SK-N-SH (cell line): ENCODE measurements around the gene TMEM44. TPM values are rescaled to one million over a fixed set of nuclear protein-coding genes. Genes with fewer than 3 reads are reported as not detected.

Experiments used
- CTCF ChIA-PET: fragments of 300-600, 350-600 bp; formaldehyde crosslinking; extraction: SDS; loops from one replicate; lab custom pipeline; 2021; lab: Yijun Ruan, JAX
- POLR2A ChIA-PET: fragments of 350-600 bp; sonication (Branson Sonifier 250); formaldehyde crosslinking; extraction: SDS; loops from one replicate; lab custom pipeline; 2020; ENCODE audit warnings: antibody characterized with exemption, inconsistent platforms; lab: Yijun Ruan, JAX
- DNase-seq: peaks from one replicate; pipeline ENCODE4 v3.0.0; 2012
- H2AFZ ChIP-seq: fragments of 200-600 bp; sonication (generic); 2 replicates; pipeline ENCODE4 v1.8.1; 2016; ENCODE audit warnings: antibody characterized with exemption, mild to moderate bottlenecking, low read depth
- H3F3A ChIP-seq: fragments of 200-600 bp; sonication (generic); replicated peaks from 2 replicates; pipeline ENCODE3; 2016; ENCODE audit warnings: antibody characterized with exemption, mild to moderate bottlenecking; ENCODE audit not compliant: insufficient read depth
- H3K27ac ChIP-seq, 2 experiments: fragments of 200-500 bp in 1 of 2; fragments of 200-600 bp in 1 of 2; sonication (Bioruptor generic) in 1 of 2; sonication (generic), shearing (Covaris generic) in 1 of 2; 2 replicates each; pipeline versions ENCODE4 v1.5.1 to v1.6.1; 2014 to 2016; ENCODE audit warnings: low read depth in 2 of 2, inconsistent platforms in 1 of 2, low read length in 1 of 2, mild to moderate bottlenecking in 1 of 2, mixed read lengths in 1 of 2
- H3K27me3 ChIP-seq: fragments of 200-600 bp; sonication (generic), shearing (Covaris generic); 2 replicates; pipeline ENCODE4 v1.6.1; 2016; ENCODE audit warnings: mixed run types; ENCODE audit not compliant: insufficient read depth
- H3K36me3 ChIP-seq, 2 experiments: fragments of 200-500 bp in 1 of 2; fragments of 200-600 bp in 1 of 2; sonication (Bioruptor generic) in 1 of 2; sonication (generic) in 1 of 2; replicated peaks in 1 of 2; 2 replicates each; pipeline versions ENCODE3 to v1.5.1; 2014 to 2016; ENCODE audit warnings: low read length in 1 of 2, mild to moderate bottlenecking in 1 of 2; ENCODE audit not compliant: insufficient read depth in 2 of 2, control insufficient read depth in 1 of 2
- H3K4me1 ChIP-seq, 2 experiments: fragments of 200-500 bp in 1 of 2; fragments of 200-600 bp in 1 of 2; sonication (Bioruptor generic) in 1 of 2; sonication (generic), shearing (Covaris generic) in 1 of 2; 2 replicates each; pipeline versions ENCODE4 v1.5.1 to v1.6.1; 2014 to 2016; ENCODE audit warnings: low read depth in 1 of 2, low read length in 1 of 2, mixed run types in 1 of 2; ENCODE audit not compliant: insufficient read depth in 2 of 2, control insufficient read depth in 1 of 2
- H3K4me2 ChIP-seq: fragments of 200-600 bp; sonication (generic), shearing (Covaris generic); 2 replicates; pipeline ENCODE4 v1.6.1; 2017; ENCODE audit warnings: mixed run types
- H3K4me3 ChIP-seq, 2 experiments: fragments of 200-500 bp in 1 of 2; fragments of 200-600 bp in 1 of 2; sonication (Bioruptor generic) in 1 of 2; sonication (generic), shearing (Covaris generic) in 1 of 2; 2 replicates each; pipeline versions ENCODE4 v1.5.1 to v1.8.1; 2014 to 2016; ENCODE audit warnings: low read depth in 2 of 2, inconsistent platforms in 1 of 2, low read length in 1 of 2, mild to moderate bottlenecking in 1 of 2, mixed read lengths in 1 of 2, moderate library complexity in 1 of 2
- H3K79me2 ChIP-seq: fragments of 200-600 bp; sonication (generic); 2 replicates; pipeline ENCODE4 v1.8.1; 2017; ENCODE audit warnings: mild to moderate bottlenecking; ENCODE audit not compliant: insufficient read depth
- H3K9ac ChIP-seq: fragments of 200-600 bp; sonication (generic); 2 replicates; pipeline ENCODE4 v1.6.1; 2017; ENCODE audit warnings: mixed run types
- H3K9me2 ChIP-seq: fragments of 200-600 bp; sonication (generic); 2 replicates; pipeline ENCODE4 v1.6.1; 2017; ENCODE audit warnings: mixed run types
- H3K9me3 ChIP-seq: fragments of 200-600 bp; sonication (generic); 2 replicates; pipeline ENCODE4 v1.6.1; 2017; ENCODE audit warnings: mixed run types, mild to moderate bottlenecking, moderate library complexity
- H4K20me1 ChIP-seq: fragments of 200-600 bp; sonication (generic); 2 replicates; pipeline ENCODE4 v1.6.1; 2017; ENCODE audit warnings: mild to moderate bottlenecking, mixed run types; ENCODE audit not compliant: insufficient read depth
- ELF1 ChIP-seq: IDR thresholded peaks from 2 replicates; pipeline ENCODE4 v1.4.0; 2012
- FOSL2 ChIP-seq: IDR thresholded peaks from 2 replicates; pipeline ENCODE4 v1.4.0; 2012; ENCODE audit warnings: low read depth, mild to moderate bottlenecking, moderate library complexity, borderline replicate concordance
- GATA2 ChIP-seq: sonication (generic); formaldehyde crosslinking; IDR thresholded peaks from 2 replicates; pipeline ENCODE4 v1.5.0; 2020; ENCODE audit warnings: mild to moderate bottlenecking, missing genetic modification reagents
- JUND ChIP-seq: IDR thresholded peaks from 2 replicates; pipeline ENCODE4 v1.4.0; 2012
- RAD21 ChIP-seq: IDR thresholded peaks from 2 replicates; pipeline ENCODE4 v1.6.1; 2012; ENCODE audit warnings: mild to moderate bottlenecking, low read length
- RCOR1 ChIP-seq: fragments of 150-350 bp; IDR thresholded peaks from 2 replicates; pipeline ENCODE4 v1.6.1; 2017; ENCODE audit warnings: antibody characterized with exemption, low read length
- RFX5 ChIP-seq: IDR thresholded peaks from 2 replicates; pipeline ENCODE4 v1.6.1; 2012; ENCODE audit warnings: mild to moderate bottlenecking, improper control_type of control experiment, low read length
- RXRA ChIP-seq: IDR thresholded peaks from 2 replicates; pipeline ENCODE4 v1.4.0; 2012; ENCODE audit warnings: low read depth, mild to moderate bottlenecking, borderline replicate concordance
- SIN3A ChIP-seq: IDR thresholded peaks from 2 replicates; pipeline ENCODE4 v1.6.1; 2012; ENCODE audit warnings: low read depth, mild to moderate bottlenecking, low read length, moderate library complexity, borderline replicate concordance
- YY1 ChIP-seq: IDR thresholded peaks from 2 replicates; pipeline ENCODE4 v1.4.0; 2012; ENCODE audit warnings: low read depth, mild to moderate bottlenecking
- WGBS: methylation state at CpG from one replicate; pipeline ENCODE4 v1.1.6; 2017; ENCODE audit warnings: low lambda C conversion rate; 5-methylcytosine and 5-hydroxymethylcytosine counted together
- polyA plus RNA-seq, 3 experiments: library from polyadenylated mRNA; depleted of rRNA; stranded (reverse); fragments of >200 nt; gene quantifications; 2 replicates each; pipeline ENCODE4 v1.2.3, GENCODE V29; 2012
- TF ChIP-seq, protein P1 (sequence below): fragments of 150-350 bp; IDR thresholded peaks from 2 replicates; pipeline ENCODE4 v1.6.1; 2016; ENCODE audit warnings: mild to moderate bottlenecking, low read depth, low read length
- TF ChIP-seq, protein P2 (sequence below): IDR thresholded peaks from 2 replicates; pipeline ENCODE4; 2012
- TF ChIP-seq, protein P3 (sequence below): IDR thresholded peaks from 2 replicates; pipeline ENCODE4 v1.6.1; 2012; ENCODE audit warnings: mild to moderate bottlenecking, low read depth, low read length, moderate library complexity
- TF ChIP-seq, protein P4 (sequence below): IDR thresholded peaks from 2 replicates; pipeline ENCODE4 v1.4.0; 2012; ENCODE audit warnings: low read depth, borderline replicate concordance

The TMEM44 gene
- polyA plus RNA-seq, 1 of the 3 experiments (the other 2 are of a cell fraction), result 22.6 TPM

DNA sequence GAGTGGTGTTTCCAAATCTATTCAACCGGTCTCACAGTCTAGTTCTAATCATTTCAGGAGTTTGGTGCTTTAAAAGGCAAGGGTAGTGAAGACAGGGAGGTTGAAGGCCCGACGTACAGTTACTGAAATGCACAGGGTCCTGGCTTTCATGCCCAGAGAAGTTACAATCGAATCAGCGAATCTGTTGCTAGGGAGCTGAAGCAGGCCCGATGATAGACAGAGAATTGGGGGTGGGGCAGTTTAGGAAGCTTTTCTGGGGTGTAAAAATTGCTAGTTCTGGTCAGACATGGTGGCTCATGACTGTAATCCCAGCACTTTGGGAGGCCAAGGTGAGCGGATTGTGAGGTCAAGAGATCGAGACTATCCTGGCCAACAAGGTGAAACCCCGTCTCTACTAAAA is 83.4 kb downstream of the TMEM44 start:
- H3K4me1 ChIP-seq, result peaks cover 0 to 16% of the 10 kb centered on the region in 2 experiments; a peak in 2 of 4 replicates
- H3K79me2 ChIP-seq, result no peaks in the 10 kb centered on the region
- no peak overlapping the region for H3K9ac ChIP-seq
- POLR2A ChIA-PET, result no interaction called here
- TF ChIP-seq RFX5 (no peak), ELF1 (no peak), RCOR1 (no peak), JUND (no peak), RAD21 (no peak), RXRA (no peak), GATA2 (CRISPR knock-in tag) (no peak), FOSL2 (no peak), YY1 (no peak), SIN3A (no peak)
- TF ChIP-seq, protein P1, sequence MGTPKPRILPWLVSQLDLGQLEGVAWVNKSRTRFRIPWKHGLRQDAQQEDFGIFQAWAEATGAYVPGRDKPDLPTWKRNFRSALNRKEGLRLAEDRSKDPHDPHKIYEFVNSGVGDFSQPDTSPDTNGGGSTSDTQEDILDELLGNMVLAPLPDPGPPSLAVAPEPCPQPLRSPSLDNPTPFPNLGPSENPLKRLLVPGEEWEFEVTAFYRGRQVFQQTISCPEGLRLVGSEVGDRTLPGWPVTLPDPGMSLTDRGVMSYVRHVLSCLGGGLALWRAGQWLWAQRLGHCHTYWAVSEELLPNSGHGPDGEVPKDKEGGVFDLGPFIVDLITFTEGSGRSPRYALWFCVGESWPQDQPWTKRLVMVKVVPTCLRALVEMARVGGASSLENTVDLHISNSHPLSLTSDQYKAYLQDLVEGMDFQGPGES, result no peak
- TF ChIP-seq, protein P2, sequence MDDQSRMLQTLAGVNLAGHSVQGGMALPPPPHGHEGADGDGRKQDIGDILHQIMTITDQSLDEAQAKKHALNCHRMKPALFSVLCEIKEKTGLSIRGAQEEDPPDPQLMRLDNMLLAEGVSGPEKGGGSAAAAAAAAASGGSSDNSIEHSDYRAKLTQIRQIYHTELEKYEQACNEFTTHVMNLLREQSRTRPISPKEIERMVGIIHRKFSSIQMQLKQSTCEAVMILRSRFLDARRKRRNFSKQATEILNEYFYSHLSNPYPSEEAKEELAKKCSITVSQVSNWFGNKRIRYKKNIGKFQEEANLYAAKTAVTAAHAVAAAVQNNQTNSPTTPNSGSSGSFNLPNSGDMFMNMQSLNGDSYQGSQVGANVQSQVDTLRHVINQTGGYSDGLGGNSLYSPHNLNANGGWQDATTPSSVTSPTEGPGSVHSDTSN, result no peak
- TF ChIP-seq, protein P3, sequence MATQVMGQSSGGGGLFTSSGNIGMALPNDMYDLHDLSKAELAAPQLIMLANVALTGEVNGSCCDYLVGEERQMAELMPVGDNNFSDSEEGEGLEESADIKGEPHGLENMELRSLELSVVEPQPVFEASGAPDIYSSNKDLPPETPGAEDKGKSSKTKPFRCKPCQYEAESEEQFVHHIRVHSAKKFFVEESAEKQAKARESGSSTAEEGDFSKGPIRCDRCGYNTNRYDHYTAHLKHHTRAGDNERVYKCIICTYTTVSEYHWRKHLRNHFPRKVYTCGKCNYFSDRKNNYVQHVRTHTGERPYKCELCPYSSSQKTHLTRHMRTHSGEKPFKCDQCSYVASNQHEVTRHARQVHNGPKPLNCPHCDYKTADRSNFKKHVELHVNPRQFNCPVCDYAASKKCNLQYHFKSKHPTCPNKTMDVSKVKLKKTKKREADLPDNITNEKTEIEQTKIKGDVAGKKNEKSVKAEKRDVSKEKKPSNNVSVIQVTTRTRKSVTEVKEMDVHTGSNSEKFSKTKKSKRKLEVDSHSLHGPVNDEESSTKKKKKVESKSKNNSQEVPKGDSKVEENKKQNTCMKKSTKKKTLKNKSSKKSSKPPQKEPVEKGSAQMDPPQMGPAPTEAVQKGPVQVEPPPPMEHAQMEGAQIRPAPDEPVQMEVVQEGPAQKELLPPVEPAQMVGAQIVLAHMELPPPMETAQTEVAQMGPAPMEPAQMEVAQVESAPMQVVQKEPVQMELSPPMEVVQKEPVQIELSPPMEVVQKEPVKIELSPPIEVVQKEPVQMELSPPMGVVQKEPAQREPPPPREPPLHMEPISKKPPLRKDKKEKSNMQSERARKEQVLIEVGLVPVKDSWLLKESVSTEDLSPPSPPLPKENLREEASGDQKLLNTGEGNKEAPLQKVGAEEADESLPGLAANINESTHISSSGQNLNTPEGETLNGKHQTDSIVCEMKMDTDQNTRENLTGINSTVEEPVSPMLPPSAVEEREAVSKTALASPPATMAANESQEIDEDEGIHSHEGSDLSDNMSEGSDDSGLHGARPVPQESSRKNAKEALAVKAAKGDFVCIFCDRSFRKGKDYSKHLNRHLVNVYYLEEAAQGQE, result no peak
- TF ChIP-seq, protein P4, sequence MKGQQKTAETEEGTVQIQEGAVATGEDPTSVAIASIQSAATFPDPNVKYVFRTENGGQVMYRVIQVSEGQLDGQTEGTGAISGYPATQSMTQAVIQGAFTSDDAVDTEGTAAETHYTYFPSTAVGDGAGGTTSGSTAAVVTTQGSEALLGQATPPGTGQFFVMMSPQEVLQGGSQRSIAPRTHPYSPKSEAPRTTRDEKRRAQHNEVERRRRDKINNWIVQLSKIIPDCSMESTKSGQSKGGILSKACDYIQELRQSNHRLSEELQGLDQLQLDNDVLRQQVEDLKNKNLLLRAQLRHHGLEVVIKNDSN, result no peak
- no peaks in the 10 kb centered on the region for H3K9me3 ChIP-seq
- H2AFZ ChIP-seq, result no peak overlapping the region; the same call in 1 of the 2 replicates
- no peak overlapping the region for H3K27ac ChIP-seq
- H4K20me1 ChIP-seq, result no peaks in the 10 kb centered on the region
- no peaks in the 10 kb centered on the region for H3K36me3 ChIP-seq
- CTCF ChIA-PET, result no interaction called here
- no peak overlapping the region for H3K4me3 ChIP-seq
- no peak overlapping the region for H3K4me2 ChIP-seq
- peaks cover 19% of the 10 kb centered on the region for H3F3A ChIP-seq
- no peak for DNase-seq
- no peaks in the 10 kb centered on the region for H3K27me3 ChIP-seq
- no peaks in the 10 kb centered on the region for H3K9me2 ChIP-seq
- 92% methylated on average over 9 of the region's 9 CpGs for WGBS
